ENCODE data around the gene DLST.

The DLST gene

GRCh38 chr14:74838166-74838565 lies 43.5 kb upstream of the DLST start:
- TF ChIP-seq CTCF (IDR thresholded peaks at IDR 0.05; ENCODE audit: low read depth, low read length): no peak
- Histone ChIP-seq H3K9me3 (no peaks in the 10 kb centered on the region), H3K27me3 (no peaks in the 10 kb centered on the region), H3K36me3 (peaks cover 16% of the 10 kb centered on the region), H3K4me1 (peaks cover 4% of the 10 kb centered on the region), H3K4me3 (ENCODE audit: low read depth, low read length) (no peak overlapping the region)
- no peak for DNase-seq

- DNase-seq: no peak
- Histone ChIP-seq H3K4me3 (ENCODE audit: low read depth, low read length) (no peak overlapping the region), H3K27me3 (no peaks in the 10 kb centered on the region), H3K4me1 (peaks cover 15% of the 10 kb centered on the region), H3K9me3 (no peaks in the 10 kb centered on the region), H3K36me3 (peaks cover 8% of the 10 kb centered on the region)
- TF ChIP-seq CTCF (IDR thresholded peaks at IDR 0.05; ENCODE audit: low read depth, low read length): no peak
Observed at GRCh38 chr14:74840603-74841030, 41.1 kb upstream of the DLST start.

- no peak for DNase-seq
- Histone ChIP-seq H3K27me3 (no peaks in the 10 kb centered on the region), H3K36me3 (peaks cover 8% of the 10 kb centered on the region), H3K4me3 (ENCODE audit: low read depth, low read length) (no peak overlapping the region), H3K9me3 (no peaks in the 10 kb centered on the region), H3K4me1 (peaks cover 24% of the 10 kb centered on the region)
- no peak for TF ChIP-seq CTCF (IDR thresholded peaks at IDR 0.05; ENCODE audit: low read depth, low read length)
Observed at GRCh38 chr14:74841230-74842207, 40.2 kb upstream of the DLST start.

GRCh38 chr14:74843653-74844052 lies 38.1 kb upstream of the DLST start:
- peaks cover 28% of the 10 kb centered on the region for H3K4me1 ChIP-seq
- DNase-seq: peak; percentile 71

GRCh38 chr14:74846168-74846567 lies 35.5 kb upstream of the DLST start:
- Histone ChIP-seq H3K9me3 (no peaks in the 10 kb centered on the region), H3K27me3 (no peaks in the 10 kb centered on the region), H3K4me1 (peaks cover 28% of the 10 kb centered on the region), H3K4me3 (ENCODE audit: low read depth, low read length) (no peak overlapping the region), H3K36me3 (no peaks in the 10 kb centered on the region; the same call in 1 of the 2 replicates)
- peak; percentile 33 for DNase-seq
- TF ChIP-seq CTCF (IDR thresholded peaks at IDR 0.05; ENCODE audit: low read depth, low read length): no peak

More at GRCh38 chr14:74843653-74844052, 38.1 kb upstream of the DLST start:
- Histone ChIP-seq H3K36me3 (peaks cover 8% of the 10 kb centered on the region), H3K27me3 (no peaks in the 10 kb centered on the region), H3K9me3 (no peaks in the 10 kb centered on the region), H3K4me3 (ENCODE audit: low read depth, low read length) (no peak overlapping the region)
- TF ChIP-seq CTCF (IDR thresholded peaks at IDR 0.05; ENCODE audit: low read depth, low read length): 0 out of 2 replicates have a peak, but pooled peaks have one; percentile 11
